Activated T-cell treated with anti-CD3 and anti-CD28 coated beads, Interleukin-2, amount 50 U/mL, for 72 hours (primary cell): ENCODE results near the gene LTB. TPM values are rescaled to one million over a fixed set of nuclear protein-coding genes. Genes with fewer than 3 reads are reported as not detected.
"Not testable (repeated sequence)": the region's sequence is repeated elsewhere in the genome, so short reads cannot be mapped to it uniquely, and the experiment has no call there.

Source experiments
- ATAC-seq, 2 donors: fragments of 150-1000 bp; cut with Tn5 transposase; replicated peaks in 1 of 2; 2 replicates each; pipeline ENCODE4 v1.10.0; 2021; ENCODE audit warnings: moderate library complexity in 2 of 2, mild to moderate bottlenecking in 1 of 2
- DNase-seq, 2 donors: peaks; one replicate each; pipeline ENCODE4 v3.0.0; 2021 to 2022; ENCODE audit warnings: mixed read lengths in 1 of 2
- H3K27ac Mint-ChIP-seq: one replicate; pipeline ENCODE4 v1.8.0; 2022; ENCODE audit warnings: mild to moderate bottlenecking, moderate library complexity, mixed read lengths
- H3K27me3 Mint-ChIP-seq: one replicate; pipeline ENCODE4 v1.8.0; 2022; ENCODE audit warnings: low read depth, mixed read lengths
- H3K36me3 Mint-ChIP-seq, 2 donors: one replicate each; pipeline ENCODE4 v1.8.0; 2022; ENCODE audit warnings: mixed read lengths in 2 of 2, mild to moderate bottlenecking in 1 of 2; ENCODE audit not compliant: insufficient read depth in 2 of 2
- H3K4me1 Mint-ChIP-seq: one replicate; pipeline ENCODE4 v1.8.0; 2022; ENCODE audit warnings: low read depth, mixed read lengths
- H3K4me3 Mint-ChIP-seq, 2 donors: one replicate each; pipeline ENCODE4 v1.8.0; 2022; ENCODE audit warnings: mild to moderate bottlenecking in 2 of 2, mixed read lengths in 2 of 2, moderate library complexity in 2 of 2
- H3K9me3 Mint-ChIP-seq, 2 donors: one replicate each; pipeline ENCODE4 v1.8.0; 2022; ENCODE audit warnings: mixed read lengths in 2 of 2
- total RNA-seq, 2 donors: library from RNA; stranded (reverse); gene quantifications; one replicate each; pipeline ENCODE4 v1.2.3, GENCODE V29; 2022

LTB gene
- total RNA-seq, 2 donors from 2014 or later = 43.4 to 61.8 TPM

- Mint-ChIP-seq H3K4me1 (peaks cover 88% of the 10 kb centered on the region), H3K36me3 (peaks cover 6 to 15% of the 10 kb centered on the region in 2 donors), H3K27ac (peak overlapping the region; percentile 68), H3K9me3 (no peaks in the 10 kb centered on the region), H3K4me3 (peak overlapping the region; percentile 77 to 86), H3K27me3 (peaks cover 4% of the 10 kb centered on the region)
- ATAC-seq = peak; percentile 69
- DNase-seq = peak; percentile 58 to 64
Observed at GRCh38 chr6:31559958-31560696, 22.1 kb downstream of the LTB start.

- ATAC-seq = peak; percentile 41 to 43
- Mint-ChIP-seq H3K27ac (peak overlapping the region; percentile 10), H3K4me1 (peaks cover 86% of the 10 kb centered on the region), H3K9me3 (no peaks in the 10 kb centered on the region), H3K36me3 (peaks cover 6 to 13% of the 10 kb centered on the region in 2 donors), H3K4me3 (peak overlapping the region; percentile 77 to 86), H3K27me3 (peaks cover 4% of the 10 kb centered on the region)
- DNase-seq = no peak
Observed at GRCh38 chr6:31559606-31559957, 22.6 kb downstream of the LTB start.

- Mint-ChIP-seq H3K9me3 (no peaks in the 10 kb centered on the region), H3K27ac (peak overlapping the region; percentile 11), H3K4me1 (peaks cover 88% of the 10 kb centered on the region), H3K36me3 (peaks cover 5 to 12% of the 10 kb centered on the region in 2 donors), H3K4me3 (peak overlapping the region; percentile 77 to 86), H3K27me3 (peaks cover 3% of the 10 kb centered on the region)
- DNase-seq (peak; percentile 62 to 72), ATAC-seq (peak; percentile 58 to 62)
Observed at GRCh38 chr6:31558631-31559500, 23.4 kb downstream of the LTB start.

- no peak for DNase-seq
- Mint-ChIP-seq H3K27me3 (no peaks in the 10 kb centered on the region), H3K27ac (no peak overlapping the region), H3K9me3 (no peaks in the 10 kb centered on the region), H3K4me1 (peaks cover 84% of the 10 kb centered on the region), H3K4me3 (peak overlapping the region; percentile 77 to 86), H3K36me3 (peaks cover 4 to 11% of the 10 kb centered on the region in 2 donors)
- ATAC-seq = no peak
Observed at GRCh38 chr6:31558318-31558625, 24.0 kb downstream of the LTB start.

GRCh38 chr6:31557443-31558317, 24.5 kb downstream of the LTB start:
- peaks cover 78% of the 10 kb centered on the region for H3K4me1 Mint-ChIP-seq
- H3K27me3 Mint-ChIP-seq = no peaks in the 10 kb centered on the region
- DNase-seq (no peak), ATAC-seq (no peak)
- peaks cover 4 to 9% of the 10 kb centered on the region in 2 donors for H3K36me3 Mint-ChIP-seq
- H3K9me3 Mint-ChIP-seq = no peaks in the 10 kb centered on the region
- H3K27ac Mint-ChIP-seq = no peak overlapping the region
- H3K4me3 Mint-ChIP-seq = peak overlapping the region; percentile 77 to 86

GRCh38 chr6:31556307-31556706, 25.9 kb downstream of the LTB start:
- ATAC-seq = no peak
- peaks cover 9 to 11% of the 10 kb centered on the region in 2 donors for H3K36me3 Mint-ChIP-seq
- no peak overlapping the region for H3K27ac Mint-ChIP-seq
- no peaks in the 10 kb centered on the region for H3K9me3 Mint-ChIP-seq
- no peaks in the 10 kb centered on the region for H3K27me3 Mint-ChIP-seq
- H3K4me3 Mint-ChIP-seq = no peak overlapping the region
- DNase-seq = no peak
- peaks cover 75% of the 10 kb centered on the region for H3K4me1 Mint-ChIP-seq

GRCh38 chr6:31551371-31551770, 30.9 kb downstream of the LTB start:
- ATAC-seq, H3K9me3 Mint-ChIP-seq, H3K27me3 Mint-ChIP-seq, H3K27ac Mint-ChIP-seq: not testable (repeated sequence)
- peaks cover 70% of the 10 kb centered on the region for H3K4me1 Mint-ChIP-seq
- DNase-seq = peak; percentile 57 to 62
- H3K4me3 Mint-ChIP-seq = peak overlapping the region; percentile 20 to 50
- peaks cover 3 to 16% of the 10 kb centered on the region in 2 donors for H3K36me3 Mint-ChIP-seq

- Mint-ChIP-seq H3K27me3 (no peaks in the 10 kb centered on the region), H3K4me3 (peak overlapping the region; percentile 92 to 98), H3K27ac (peak overlapping the region; percentile 88), H3K4me1 (peaks cover 66% of the 10 kb centered on the region), H3K9me3 (no peaks in the 10 kb centered on the region), H3K36me3 (peaks cover 3 to 16% of the 10 kb centered on the region in 2 donors)
- DNase-seq (no peak), ATAC-seq (no peak)
Observed at GRCh38 chr6:31548544-31548873, 33.7 kb downstream of the LTB start.

GRCh38 chr6:31547727-31548543, 34.3 kb downstream of the LTB start:
- Mint-ChIP-seq H3K27ac (peak overlapping the region; percentile 88), H3K4me1 (peaks cover 66% of the 10 kb centered on the region), H3K4me3 (peak overlapping the region; percentile 92 to 98), H3K27me3 (no peaks in the 10 kb centered on the region), H3K36me3 (peaks cover 3 to 16% of the 10 kb centered on the region in 2 donors), H3K9me3 (no peaks in the 10 kb centered on the region)
- ATAC-seq (no peak), DNase-seq (no peak)

- no peaks in the 10 kb centered on the region for H3K27me3 Mint-ChIP-seq
- no peaks in the 10 kb centered on the region for H3K9me3 Mint-ChIP-seq
- peaks cover 64% of the 10 kb centered on the region for H3K4me1 Mint-ChIP-seq
- peak; percentile 93 to 95 for DNase-seq
- peaks cover 3 to 12% of the 10 kb centered on the region in 2 donors for H3K36me3 Mint-ChIP-seq
- ATAC-seq = peak; percentile 86 to 87
- H3K27ac Mint-ChIP-seq = peak within 1 kb of the TSS; percentile 88
- H3K4me3 Mint-ChIP-seq = peak within 1 kb of the TSS; percentile 92 to 98
Observed at GRCh38 chr6:31546958-31547726, 35.1 kb downstream of the LTB start, which contains the start of gene NFKBIL1. Gene NFKBIL1 (plus strand): TSS chr6:31547608. CDS start chr6:31547695, 87 bp downstream.

GRCh38 chr6:31546339-31546957, 35.8 kb downstream of the LTB start, which contains the start of gene ATP6V1G2:
Gene ATP6V1G2 (minus strand): TSS chr6:31546608. CDS start chr6:31546559, 49 bp downstream.
- peaks cover 5 to 15% of the 10 kb centered on the region in 2 donors for H3K36me3 Mint-ChIP-seq
- no peaks in the 10 kb centered on the region for H3K9me3 Mint-ChIP-seq
- ATAC-seq (peak; percentile 74 to 75), DNase-seq (peak; percentile 92 to 93)
- H3K4me1 Mint-ChIP-seq = peaks cover 57% of the 10 kb centered on the region
- no peaks in the 10 kb centered on the region for H3K27me3 Mint-ChIP-seq
- H3K4me3 Mint-ChIP-seq = peak within 1 kb of the TSS; percentile 92 to 98
- H3K27ac Mint-ChIP-seq = peak within 1 kb of the TSS; percentile 88
